GM12801 (cell line): ENCODE measurements around the gene DLG4.

Experiments
- CTCF ChIP-seq: IDR thresholded peaks from one replicate; pipeline ENCODE4 v1.5.1; 2011; ENCODE audit warnings: control low read depth; ENCODE audit not compliant: insufficient read length; ENCODE audit errors: extremely low read depth

DLG4 gene

DNA sequence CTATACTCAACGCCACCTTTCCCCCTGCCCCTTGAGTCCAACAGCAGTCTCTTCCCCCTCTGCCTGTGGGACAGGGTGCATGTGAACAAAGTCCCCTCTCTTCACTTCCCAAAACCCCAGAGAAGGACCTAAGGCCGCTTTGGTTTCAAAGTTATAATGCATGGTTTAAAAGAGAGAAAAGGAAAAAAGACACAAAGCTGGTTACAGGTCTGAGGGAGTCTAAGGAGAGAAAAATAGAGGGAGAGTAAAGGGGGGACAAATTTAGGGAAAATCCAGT is 23.8 kb upstream of the DLG4 start:
- TF ChIP-seq CTCF, result no peak

- no peak for TF ChIP-seq CTCF
Observed at GRCh38 chr17:7242717-7243452, 23.2 kb upstream of the DLG4 start.

- TF ChIP-seq CTCF, result no peak
Observed at GRCh38 chr17:7241783-7242716, 22.4 kb upstream of the DLG4 start, which contains the start of gene GABARAP. TSS of gene GABARAP (minus strand) at chr17:7242449. CDS start at chr17:7242330, 119 bp downstream.

- no peak for TF ChIP-seq CTCF
Observed at GRCh38 chr17:7241090-7241733, 21.6 kb upstream of the DLG4 start.

- no peak for TF ChIP-seq CTCF
Observed at GRCh38 chr17:7240375-7240774, 20.7 kb upstream of the DLG4 start.

- TF ChIP-seq CTCF, result no peak
Observed at GRCh38 chr17:7239091-7240027, 19.7 kb upstream of the DLG4 start, which contains the start of gene PHF23. TSS of gene PHF23 (minus strand) at chr17:7239457. CDS start at chr17:7239279, 178 bp downstream.
